Fibroblast of pulmonary artery (primary cell): Measurements from ENCODE around the gene ABCA6.
A peak's percentile ranks its signal among the peaks of the same experiment; 100 is the strongest.

Experiments
- DNase-seq: peaks from one replicate; pipeline ENCODE4 v3.0.0-alpha.2; 2010; ENCODE audit warnings: low read depth
- H3K4me3 ChIP-seq: replicated peaks from 2 replicates; pipeline ENCODE4 v1.5.1; 2011; ENCODE audit warnings: low read depth, mild to moderate bottlenecking, control low read depth, low read length, moderate library complexity
- CTCF ChIP-seq: IDR thresholded peaks from 2 replicates; pipeline ENCODE4 v1.5.1; 2011; ENCODE audit warnings: mild to moderate bottlenecking, control low read depth, low read length, inconsistent platforms; ENCODE audit errors: missing control alignments

Gene ABCA6

DNA sequence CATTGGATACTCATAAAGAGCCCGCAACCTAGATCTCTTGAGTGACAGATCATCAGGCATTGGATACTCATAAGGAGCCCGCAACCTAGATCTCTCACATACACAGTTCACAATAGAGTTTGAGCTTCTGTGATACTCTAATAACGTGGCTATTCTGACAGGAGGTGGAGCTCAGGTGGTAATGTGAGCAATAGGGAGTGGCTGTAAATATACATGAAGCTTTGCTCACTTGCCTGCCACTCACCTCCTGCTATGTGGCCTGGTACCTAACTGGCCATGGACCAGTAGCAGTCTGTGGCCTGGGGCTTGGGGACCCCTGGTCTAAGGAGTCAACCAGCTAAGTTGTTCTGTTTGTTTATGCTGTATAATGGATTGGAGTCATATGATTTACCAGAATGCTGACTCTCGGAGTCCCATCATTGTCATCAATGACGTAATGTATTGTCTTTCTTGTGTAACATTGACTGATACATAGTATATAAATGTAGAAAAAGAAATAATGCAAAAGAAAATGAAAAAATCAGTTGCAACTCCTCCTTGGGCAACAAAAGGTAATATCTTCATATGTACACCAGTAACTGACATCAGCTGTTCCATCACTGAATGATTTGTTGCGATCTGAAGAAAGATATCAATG is 98.5 kb downstream of the ABCA6 start:
- peak; percentile 25 for DNase-seq
- no peak overlapping the region for H3K4me3 ChIP-seq
- no peak for TF ChIP-seq CTCF

- no peak for DNase-seq
- no peak for TF ChIP-seq CTCF
- H3K4me3 ChIP-seq, result no peak overlapping the region
Measured at GRCh38 chr17:69042308-69042707, 99.4 kb downstream of the ABCA6 start.

DNA sequence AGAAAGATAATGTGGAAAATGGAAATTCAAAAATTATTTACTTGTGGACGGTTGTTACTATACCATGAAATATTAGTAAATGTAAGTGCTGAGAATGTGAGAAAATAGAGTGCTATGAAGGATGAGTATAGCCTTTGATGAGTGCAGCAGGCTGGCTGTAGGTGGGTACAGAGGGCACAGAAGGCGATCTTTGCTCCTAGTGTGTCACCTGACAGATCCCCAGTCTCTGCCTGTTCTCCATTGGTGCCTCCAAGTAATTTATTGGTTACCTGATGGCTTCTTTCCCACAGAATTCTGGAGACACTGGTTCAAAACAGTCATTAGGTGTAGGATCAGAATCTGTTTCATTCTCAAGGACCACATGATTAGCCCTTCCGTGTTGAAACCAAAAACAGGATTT is 109.9 kb downstream of the ABCA6 start:
- H3K4me3 ChIP-seq, result no peak overlapping the region
- no peak for DNase-seq
- no peak for TF ChIP-seq CTCF

GRCh38 chr17:69030169-69030568 is 111.5 kb downstream of the ABCA6 start:
- no peak for TF ChIP-seq CTCF
- no peak overlapping the region for H3K4me3 ChIP-seq
- peak; percentile 13 for DNase-seq
